Chondrocyte (in vitro differentiated cells): ENCODE results near the gene GNAQ. TPM values are rescaled to one million over a fixed set of nuclear protein-coding genes. Genes with fewer than 3 reads are reported as not detected.

Source experiments
- DNase-seq: peaks from one replicate; pipeline ENCODE4 v3.0.0; 2021; ENCODE audit warnings: mixed read lengths, low spot score
- H3K27ac Mint-ChIP-seq: one replicate; pipeline ENCODE4 v1.8.0; 2021; ENCODE audit warnings: mild to moderate bottlenecking, moderate library complexity, mixed read lengths; ENCODE audit not compliant: unreplicated experiment
- H3K27me3 Mint-ChIP-seq: 2 replicates; pipeline ENCODE4 v1.8.0; 2021; ENCODE audit warnings: low read depth, mixed read lengths
- H3K36me3 Mint-ChIP-seq: 2 replicates; pipeline ENCODE4 v1.8.0; 2021; ENCODE audit warnings: low read depth, mixed read lengths
- H3K4me1 Mint-ChIP-seq: 2 replicates; pipeline ENCODE4 v1.8.0; 2021; ENCODE audit warnings: low read depth, mild to moderate bottlenecking, mixed read lengths
- H3K4me3 Mint-ChIP-seq: one replicate; pipeline ENCODE4 v1.8.0; 2021; ENCODE audit warnings: mild to moderate bottlenecking, moderate library complexity, mixed read lengths; ENCODE audit not compliant: unreplicated experiment
- H3K9me3 Mint-ChIP-seq: 2 replicates; pipeline ENCODE4 v1.8.0; 2021; ENCODE audit warnings: low read depth, mixed read lengths
- total RNA-seq: library from RNA; stranded (reverse); gene quantifications from 3 replicates; pipeline ENCODE4 v1.2.1, GENCODE V29; 2021
- TF ChIP-seq, protein P1 (sequence below): fragments of 200-600 bp; sonication (generic); IDR thresholded peaks from 2 replicates; pipeline ENCODE4 v1.5.0; 2021; ENCODE audit warnings: antibody characterized with exemption, mild to moderate bottlenecking, moderate library complexity

The GNAQ gene
- total RNA-seq, 1 donor from 2014 or later, result 87.0 TPM

DNA sequence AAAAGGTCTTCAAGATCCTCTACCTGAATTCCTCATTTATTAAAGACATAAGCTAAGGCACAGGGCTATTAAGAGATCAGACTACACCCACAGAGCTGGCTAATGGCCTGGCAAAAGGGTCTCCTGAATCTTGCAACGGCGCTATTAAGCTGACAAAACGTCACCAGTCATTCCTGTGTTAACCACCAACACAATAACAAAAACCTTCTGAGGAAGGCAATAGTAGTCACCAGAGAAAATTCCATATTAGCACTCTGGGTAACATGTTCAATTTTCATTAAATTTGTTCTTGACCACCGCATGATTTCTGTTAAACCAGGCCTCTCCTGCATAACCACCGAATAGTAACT lies 77.0 kb downstream of the GNAQ start:
- no peaks in the 10 kb centered on the region for H3K36me3 Mint-ChIP-seq
- H3K27ac Mint-ChIP-seq, result no peak overlapping the region
- TF ChIP-seq, protein P1, sequence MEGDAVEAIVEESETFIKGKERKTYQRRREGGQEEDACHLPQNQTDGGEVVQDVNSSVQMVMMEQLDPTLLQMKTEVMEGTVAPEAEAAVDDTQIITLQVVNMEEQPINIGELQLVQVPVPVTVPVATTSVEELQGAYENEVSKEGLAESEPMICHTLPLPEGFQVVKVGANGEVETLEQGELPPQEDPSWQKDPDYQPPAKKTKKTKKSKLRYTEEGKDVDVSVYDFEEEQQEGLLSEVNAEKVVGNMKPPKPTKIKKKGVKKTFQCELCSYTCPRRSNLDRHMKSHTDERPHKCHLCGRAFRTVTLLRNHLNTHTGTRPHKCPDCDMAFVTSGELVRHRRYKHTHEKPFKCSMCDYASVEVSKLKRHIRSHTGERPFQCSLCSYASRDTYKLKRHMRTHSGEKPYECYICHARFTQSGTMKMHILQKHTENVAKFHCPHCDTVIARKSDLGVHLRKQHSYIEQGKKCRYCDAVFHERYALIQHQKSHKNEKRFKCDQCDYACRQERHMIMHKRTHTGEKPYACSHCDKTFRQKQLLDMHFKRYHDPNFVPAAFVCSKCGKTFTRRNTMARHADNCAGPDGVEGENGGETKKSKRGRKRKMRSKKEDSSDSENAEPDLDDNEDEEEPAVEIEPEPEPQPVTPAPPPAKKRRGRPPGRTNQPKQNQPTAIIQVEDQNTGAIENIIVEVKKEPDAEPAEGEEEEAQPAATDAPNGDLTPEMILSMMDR, result no peak
- peaks cover 76% of the 10 kb centered on the region for H3K4me1 Mint-ChIP-seq
- no peak overlapping the region for H3K4me3 Mint-ChIP-seq
- no peaks in the 10 kb centered on the region for H3K9me3 Mint-ChIP-seq
- no peak for DNase-seq
- H3K27me3 Mint-ChIP-seq, result no peaks in the 10 kb centered on the region

DNA sequence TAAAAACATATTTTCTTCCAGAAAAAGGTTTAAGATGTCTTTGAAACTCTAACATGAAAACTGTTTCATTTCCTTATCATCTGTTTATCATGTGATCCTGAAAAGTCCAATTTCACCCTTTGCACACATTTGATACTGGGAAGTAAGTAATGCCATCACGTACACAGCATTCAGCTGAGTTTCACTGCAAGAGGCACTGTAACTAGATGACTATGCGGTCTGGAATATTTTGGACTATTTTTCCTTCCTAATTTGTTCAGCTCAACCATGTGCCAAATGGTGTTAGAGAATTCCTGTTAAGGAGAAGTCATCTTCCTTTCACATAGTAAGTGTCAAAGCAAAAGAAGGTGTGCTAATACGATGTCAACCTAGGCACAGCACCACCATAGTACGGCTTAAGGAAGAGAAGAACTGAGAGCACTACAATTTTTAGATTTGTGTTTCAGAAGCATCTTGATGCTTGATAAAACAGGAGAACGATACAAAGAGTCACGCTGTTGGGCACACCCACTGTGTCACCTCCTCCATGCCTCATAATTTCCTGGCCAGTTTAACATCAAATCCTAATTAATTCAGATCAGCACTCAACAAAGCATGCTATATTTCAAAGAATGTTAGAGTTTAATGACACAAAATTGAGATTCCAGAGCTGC lies 77.5 kb downstream of the GNAQ start:
- DNase-seq, result no peak
- peaks cover 77% of the 10 kb centered on the region for H3K4me1 Mint-ChIP-seq

DNA sequence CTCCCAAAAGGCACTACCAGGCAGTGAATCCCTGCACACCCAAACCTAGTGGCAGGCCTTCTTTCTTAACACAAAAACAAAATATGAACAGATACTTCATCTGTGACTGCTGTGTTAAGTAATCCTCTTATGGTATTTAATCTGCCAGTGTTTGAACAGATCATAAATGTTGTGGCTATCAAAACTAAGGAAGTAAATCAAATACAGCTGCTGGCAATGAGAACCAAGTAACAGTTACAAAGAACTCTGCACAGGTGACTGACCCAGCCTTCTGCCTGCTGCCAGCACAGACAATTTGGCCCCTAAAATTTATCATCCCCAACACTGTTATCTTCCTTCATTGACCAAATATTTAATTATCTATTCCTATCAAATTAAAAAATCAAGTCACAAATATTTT lies 78.0 kb downstream of the GNAQ start:
- H3K4me3 Mint-ChIP-seq, result no peak overlapping the region
- DNase-seq, result no peak
- no peaks in the 10 kb centered on the region for H3K27me3 Mint-ChIP-seq
- H3K9me3 Mint-ChIP-seq, result no peaks in the 10 kb centered on the region
- H3K27ac Mint-ChIP-seq, result peak overlapping the region; percentile 29
- no peaks in the 10 kb centered on the region for H3K36me3 Mint-ChIP-seq
- TF ChIP-seq, protein P1, result no peak
- H3K4me1 Mint-ChIP-seq, result peaks cover 76% of the 10 kb centered on the region

More for the DNA sequence above, 77.5 kb downstream of the GNAQ start:
- H3K27ac Mint-ChIP-seq, result peak overlapping the region; percentile 18
- no peak overlapping the region for H3K4me3 Mint-ChIP-seq
- no peaks in the 10 kb centered on the region for H3K36me3 Mint-ChIP-seq
- TF ChIP-seq, protein P1, result no peak
- no peaks in the 10 kb centered on the region for H3K27me3 Mint-ChIP-seq
- H3K9me3 Mint-ChIP-seq, result no peaks in the 10 kb centered on the region

DNA sequence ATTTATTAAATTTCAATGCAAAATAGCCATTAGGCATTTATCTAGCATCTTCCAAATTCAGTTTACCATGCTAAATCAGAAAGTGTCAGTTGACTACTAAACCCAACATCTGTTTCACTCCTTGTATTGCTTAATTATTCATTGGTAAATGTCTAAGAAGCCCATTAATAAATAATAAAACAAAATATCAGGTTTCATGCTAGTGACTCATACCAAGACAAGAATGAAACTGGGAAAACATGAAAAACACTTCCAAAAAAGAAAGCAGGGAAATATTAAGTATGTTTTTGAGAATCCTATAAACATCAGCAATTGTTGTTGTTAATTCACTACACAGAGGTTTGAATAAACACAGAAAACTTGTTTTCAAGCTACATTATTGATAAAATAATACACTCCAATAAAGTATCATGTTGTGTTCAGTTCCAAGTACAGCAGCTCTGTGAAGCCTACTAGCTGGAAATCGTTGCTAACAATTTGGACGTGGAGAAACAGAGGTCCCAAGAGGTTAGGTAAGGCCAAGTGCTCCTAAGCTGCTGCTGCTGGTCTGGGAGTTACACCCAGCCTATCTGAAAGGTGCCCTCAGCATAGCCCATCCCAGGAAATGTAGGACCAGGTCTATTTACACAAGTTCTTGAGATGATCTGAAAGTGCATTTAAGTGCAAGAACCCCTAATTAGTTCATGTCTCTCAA lies 78.8 kb downstream of the GNAQ start:
- no peak overlapping the region for H3K4me3 Mint-ChIP-seq
- peak overlapping the region; percentile 5 for H3K27ac Mint-ChIP-seq
- H3K36me3 Mint-ChIP-seq, result no peaks in the 10 kb centered on the region
- H3K27me3 Mint-ChIP-seq, result no peaks in the 10 kb centered on the region
- H3K4me1 Mint-ChIP-seq, result peaks cover 69% of the 10 kb centered on the region
- DNase-seq, result no peak
- H3K9me3 Mint-ChIP-seq, result no peaks in the 10 kb centered on the region
- TF ChIP-seq, protein P1, result no peak

DNA sequence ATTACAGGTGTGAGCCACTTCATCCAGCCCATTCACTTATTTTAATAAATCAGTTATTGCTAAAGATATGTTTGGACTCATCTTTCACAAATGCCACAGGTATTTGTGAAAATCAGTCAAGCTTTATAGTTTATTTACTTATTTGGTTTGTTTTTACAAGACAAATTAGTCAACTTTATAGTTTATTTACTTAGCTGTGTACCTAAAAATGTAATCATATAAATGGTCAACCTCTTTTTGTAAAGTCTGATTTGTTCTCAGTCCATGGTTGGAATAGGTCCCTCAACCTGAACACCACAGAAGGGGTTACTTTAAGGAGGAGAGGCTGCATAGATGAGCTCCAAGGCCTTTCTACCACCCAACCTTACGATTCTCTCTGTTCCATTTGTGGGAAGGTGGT lies 80.2 kb downstream of the GNAQ start:
- Mint-ChIP-seq H3K4me1 (peaks cover 71% of the 10 kb centered on the region), H3K27me3 (no peaks in the 10 kb centered on the region), H3K9me3 (no peaks in the 10 kb centered on the region), H3K4me3 (no peak overlapping the region), H3K36me3 (no peaks in the 10 kb centered on the region), H3K27ac (no peak overlapping the region)
- TF ChIP-seq, protein P1, result no peak
- no peak for DNase-seq
